Nephron (organoid): Measurements from ENCODE around the gene SPTAN1.

Experiments used
- H3K27ac Mint-ChIP-seq, 3 experiments: 2 replicates each; pipeline ENCODE4 v1.8.0; 2020; ENCODE audit warnings: mixed read lengths in 3 of 3, mild to moderate bottlenecking in 2 of 3, moderate library complexity in 1 of 3
- H3K27me3 Mint-ChIP-seq: 2 replicates; pipeline ENCODE4 v1.8.0; 2021; ENCODE audit warnings: low read depth, mild to moderate bottlenecking, moderate library complexity, mixed read lengths
- H3K36me3 Mint-ChIP-seq: 2 replicates; pipeline ENCODE4 v1.8.0; 2020; ENCODE audit warnings: low read depth, mixed read lengths
- H3K4me1 Mint-ChIP-seq: 2 replicates; pipeline ENCODE4 v1.8.0; 2020; ENCODE audit warnings: mixed read lengths
- H3K4me3 Mint-ChIP-seq, 3 experiments: 2 replicates each; pipeline ENCODE4 v1.8.0; 2020; ENCODE audit warnings: mild to moderate bottlenecking in 3 of 3, mixed read lengths in 3 of 3, moderate library complexity in 2 of 3
- H3K9me3 Mint-ChIP-seq: 2 replicates; pipeline ENCODE4 v1.8.0; 2020; ENCODE audit warnings: mixed read lengths
- TF ChIP-seq, protein P1 (sequence below), 3 experiments: fragments of 200-600 bp; sonication (generic); IDR thresholded peaks; one replicate each; pipeline ENCODE4 v1.5.0; 2021; ENCODE audit warnings: antibody characterized with exemption in 3 of 3; ENCODE audit not compliant: unreplicated experiment in 3 of 3

The SPTAN1 gene

DNA sequence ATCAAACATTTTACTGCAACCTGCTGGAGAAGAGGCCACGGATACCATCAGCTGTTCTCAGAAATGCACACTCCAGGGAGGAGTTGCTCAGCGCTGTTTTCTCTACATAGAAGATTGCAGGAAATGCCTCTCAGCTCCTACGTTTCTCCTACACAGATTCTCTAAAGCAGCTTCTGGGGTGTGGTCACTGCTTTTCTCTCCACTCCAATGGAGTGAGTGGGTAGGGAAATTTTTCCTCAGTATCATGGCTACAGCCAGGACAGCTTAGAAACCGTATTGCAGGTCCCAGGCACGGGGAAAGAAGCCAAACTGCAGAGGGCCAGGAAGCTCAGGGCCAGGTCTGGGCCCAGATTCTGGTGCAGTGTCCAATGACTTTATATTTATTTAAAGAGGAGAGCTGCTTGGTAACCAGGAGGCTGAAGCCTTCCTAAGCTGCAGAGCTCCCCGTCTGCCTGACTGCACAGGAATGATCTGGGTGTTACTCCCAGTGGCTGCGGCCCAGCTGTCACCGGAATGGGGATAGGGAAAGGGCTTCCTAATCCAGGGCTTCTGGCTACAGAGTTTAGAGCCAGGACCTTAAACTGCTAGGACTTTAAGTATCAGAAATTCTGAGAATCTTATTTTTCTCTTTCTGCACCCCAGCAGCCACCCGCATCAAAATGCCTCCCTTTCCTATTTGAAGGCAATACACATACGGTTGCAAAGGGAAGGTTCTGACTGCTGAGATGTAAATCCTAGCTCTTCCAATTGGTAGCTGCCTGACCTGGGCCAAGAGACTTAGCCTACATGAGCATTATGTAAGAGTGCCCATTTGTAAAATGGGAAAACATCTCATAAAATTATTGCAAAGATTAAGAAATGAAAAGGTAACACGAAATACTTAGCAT is 1.4 kb upstream of the SPTAN1 start:
- TF ChIP-seq, protein P1, sequence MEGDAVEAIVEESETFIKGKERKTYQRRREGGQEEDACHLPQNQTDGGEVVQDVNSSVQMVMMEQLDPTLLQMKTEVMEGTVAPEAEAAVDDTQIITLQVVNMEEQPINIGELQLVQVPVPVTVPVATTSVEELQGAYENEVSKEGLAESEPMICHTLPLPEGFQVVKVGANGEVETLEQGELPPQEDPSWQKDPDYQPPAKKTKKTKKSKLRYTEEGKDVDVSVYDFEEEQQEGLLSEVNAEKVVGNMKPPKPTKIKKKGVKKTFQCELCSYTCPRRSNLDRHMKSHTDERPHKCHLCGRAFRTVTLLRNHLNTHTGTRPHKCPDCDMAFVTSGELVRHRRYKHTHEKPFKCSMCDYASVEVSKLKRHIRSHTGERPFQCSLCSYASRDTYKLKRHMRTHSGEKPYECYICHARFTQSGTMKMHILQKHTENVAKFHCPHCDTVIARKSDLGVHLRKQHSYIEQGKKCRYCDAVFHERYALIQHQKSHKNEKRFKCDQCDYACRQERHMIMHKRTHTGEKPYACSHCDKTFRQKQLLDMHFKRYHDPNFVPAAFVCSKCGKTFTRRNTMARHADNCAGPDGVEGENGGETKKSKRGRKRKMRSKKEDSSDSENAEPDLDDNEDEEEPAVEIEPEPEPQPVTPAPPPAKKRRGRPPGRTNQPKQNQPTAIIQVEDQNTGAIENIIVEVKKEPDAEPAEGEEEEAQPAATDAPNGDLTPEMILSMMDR (IDR thresholded peaks at IDR 0.05; ENCODE audit: unreplicated experiment in 3 of 3): no peak
- H3K36me3 Mint-ChIP-seq: no peaks in the 10 kb centered on the region
- H3K9me3 Mint-ChIP-seq: no peaks in the 10 kb centered on the region
- H3K4me1 Mint-ChIP-seq: peaks cover 35% of the 10 kb centered on the region
- H3K27me3 Mint-ChIP-seq: no peaks in the 10 kb centered on the region
- peak overlapping the region; percentile 95 to 96 (median 95) for H3K4me3 Mint-ChIP-seq
- H3K27ac Mint-ChIP-seq: peak overlapping the region; percentile 90 to 98 (median 97)

- Mint-ChIP-seq H3K27me3 (no peaks in the 10 kb centered on the region), H3K9me3 (no peaks in the 10 kb centered on the region), H3K27ac (peak overlapping the region; percentile 90 to 98 (median 97)), H3K36me3 (no peaks in the 10 kb centered on the region), H3K4me1 (peaks cover 38% of the 10 kb centered on the region), H3K4me3 (peak overlapping the region; percentile 95 to 96 (median 95))
- TF ChIP-seq, protein P1 (IDR thresholded peaks at IDR 0.05; ENCODE audit: unreplicated experiment in 3 of 3): no peak
Measured at GRCh38 chr9:128551657-128552152, 682 bp upstream of the SPTAN1 start.

DNA sequence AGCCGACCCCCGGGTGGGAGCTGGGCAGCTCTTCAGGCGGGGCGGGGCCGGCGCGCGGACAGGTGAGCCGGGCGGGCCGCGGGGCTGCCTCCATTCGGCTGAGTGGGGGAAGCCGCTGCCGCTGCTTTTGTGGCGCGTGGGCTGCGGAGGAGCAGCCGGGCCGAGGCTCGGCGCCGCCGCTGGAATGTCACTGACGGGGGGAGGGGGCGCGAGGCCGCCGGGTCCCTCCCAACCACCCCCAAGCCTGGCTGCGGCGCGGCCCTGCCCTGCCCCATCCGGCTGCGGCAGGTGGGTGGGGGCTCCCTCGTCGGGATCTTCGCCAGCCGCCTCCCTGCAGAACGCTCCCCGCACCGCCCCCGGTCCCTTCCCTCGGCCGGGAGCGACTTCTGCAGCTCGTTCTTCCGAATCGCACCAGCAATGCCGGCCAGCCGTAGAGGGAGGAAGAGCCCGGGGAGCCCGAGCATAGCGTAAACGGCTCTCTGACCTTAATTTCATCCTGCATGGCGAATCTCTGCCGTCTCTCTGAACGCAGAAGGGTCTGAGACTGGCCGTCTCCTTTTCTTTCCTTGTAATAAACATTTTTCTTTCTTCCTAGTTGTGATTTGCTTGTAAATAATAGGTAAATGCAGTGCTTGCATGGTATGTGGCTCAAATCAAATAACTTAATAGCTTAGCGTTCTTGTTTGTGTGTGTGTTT is 505 bp downstream of the SPTAN1 start:
- no peaks in the 10 kb centered on the region for H3K9me3 Mint-ChIP-seq
- no peaks in the 10 kb centered on the region for H3K27me3 Mint-ChIP-seq
- TF ChIP-seq, protein P1 (IDR thresholded peaks at IDR 0.05; ENCODE audit: unreplicated experiment in 3 of 3): no peak
- H3K27ac Mint-ChIP-seq: no peak overlapping the region
- H3K36me3 Mint-ChIP-seq: peaks cover 3% of the 10 kb centered on the region
- H3K4me1 Mint-ChIP-seq: peaks cover 48% of the 10 kb centered on the region
- H3K4me3 Mint-ChIP-seq: peak overlapping the region in 1 of 3 experiments; percentile 42

- TF ChIP-seq, protein P1 (IDR thresholded peaks at IDR 0.05; ENCODE audit: unreplicated experiment in 3 of 3): no peak
- Mint-ChIP-seq H3K4me3 (no peak overlapping the region), H3K36me3 (peaks cover 3% of the 10 kb centered on the region), H3K27ac (no peak overlapping the region), H3K27me3 (no peaks in the 10 kb centered on the region), H3K9me3 (no peaks in the 10 kb centered on the region), H3K4me1 (peaks cover 53% of the 10 kb centered on the region)
Measured at GRCh38 chr9:128553728-128554127, 1.3 kb downstream of the SPTAN1 start.

DNA sequence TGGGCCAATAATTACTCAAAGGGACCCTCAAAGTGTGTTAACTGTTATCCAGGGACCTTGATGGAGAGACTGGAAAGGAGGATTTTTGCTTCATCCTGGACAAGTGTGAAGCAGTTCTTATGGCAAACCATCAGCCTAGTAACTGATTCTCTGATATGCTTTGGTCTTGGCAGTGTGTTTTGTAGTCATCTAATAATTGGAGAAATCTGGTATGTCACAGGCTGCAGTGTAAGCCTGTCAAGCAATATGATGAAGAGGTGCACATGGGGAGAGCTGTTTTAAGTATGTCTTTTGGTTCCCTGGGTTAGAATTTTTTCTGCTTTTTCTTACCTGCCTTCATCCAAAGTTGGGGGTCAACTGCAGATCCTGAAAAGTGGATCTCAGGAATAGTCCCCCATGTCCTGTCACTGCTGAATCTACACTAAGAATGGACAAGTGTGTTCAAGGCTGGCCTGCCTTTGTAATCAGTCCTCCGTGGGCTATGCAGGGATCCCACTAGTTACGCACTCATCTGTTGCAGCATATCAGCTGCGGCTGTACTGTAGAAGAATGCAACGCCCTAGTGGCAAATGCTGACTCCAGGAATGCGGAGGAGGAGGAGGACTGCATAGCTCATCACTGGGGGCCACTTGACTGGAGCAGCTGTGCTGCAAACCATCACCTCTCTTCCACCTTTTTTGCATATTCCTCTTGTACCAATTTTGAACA is 1.9 kb downstream of the SPTAN1 start:
- peaks cover 55% of the 10 kb centered on the region for H3K4me1 Mint-ChIP-seq
- TF ChIP-seq, protein P1 (IDR thresholded peaks at IDR 0.05; ENCODE audit: unreplicated experiment in 3 of 3): no peak
- H3K27ac Mint-ChIP-seq: no peak overlapping the region
- H3K27me3 Mint-ChIP-seq: no peaks in the 10 kb centered on the region
- no peak overlapping the region for H3K4me3 Mint-ChIP-seq
- H3K9me3 Mint-ChIP-seq: no peaks in the 10 kb centered on the region
- H3K36me3 Mint-ChIP-seq: peaks cover 3% of the 10 kb centered on the region
